T-helper 2 cell treated with Interferon-gamma antibody and Interleukin-4, amounts not matched to agents 5 μg/mL and 100 μg/mL, for 36 hours (primary cell): ENCODE results near the gene BAMBI.

Source experiments
- DNase-seq: peaks from one replicate; pipeline ENCODE4 v3.0.0; 2021; ENCODE audit warnings: low spot score
- H3K27ac Mint-ChIP-seq: one replicate; pipeline ENCODE4 v1.8.0; 2021; ENCODE audit warnings: mild to moderate bottlenecking, mixed read lengths
- H3K27me3 Mint-ChIP-seq: one replicate; pipeline ENCODE4 v1.8.0; 2021; ENCODE audit warnings: low read depth, mixed read lengths
- H3K36me3 Mint-ChIP-seq: one replicate; pipeline ENCODE4 v1.8.0; 2021; ENCODE audit warnings: low read depth, mixed read lengths
- H3K4me1 Mint-ChIP-seq: one replicate; pipeline ENCODE4 v1.8.0; 2021; ENCODE audit warnings: low read depth, mixed read lengths
- H3K4me3 Mint-ChIP-seq: one replicate; pipeline ENCODE4 v1.8.0; 2022; ENCODE audit warnings: mild to moderate bottlenecking, moderate library complexity, mixed read lengths
- H3K9me3 Mint-ChIP-seq: one replicate; pipeline ENCODE4 v1.8.0; 2021; ENCODE audit warnings: mixed read lengths

Gene BAMBI

DNA sequence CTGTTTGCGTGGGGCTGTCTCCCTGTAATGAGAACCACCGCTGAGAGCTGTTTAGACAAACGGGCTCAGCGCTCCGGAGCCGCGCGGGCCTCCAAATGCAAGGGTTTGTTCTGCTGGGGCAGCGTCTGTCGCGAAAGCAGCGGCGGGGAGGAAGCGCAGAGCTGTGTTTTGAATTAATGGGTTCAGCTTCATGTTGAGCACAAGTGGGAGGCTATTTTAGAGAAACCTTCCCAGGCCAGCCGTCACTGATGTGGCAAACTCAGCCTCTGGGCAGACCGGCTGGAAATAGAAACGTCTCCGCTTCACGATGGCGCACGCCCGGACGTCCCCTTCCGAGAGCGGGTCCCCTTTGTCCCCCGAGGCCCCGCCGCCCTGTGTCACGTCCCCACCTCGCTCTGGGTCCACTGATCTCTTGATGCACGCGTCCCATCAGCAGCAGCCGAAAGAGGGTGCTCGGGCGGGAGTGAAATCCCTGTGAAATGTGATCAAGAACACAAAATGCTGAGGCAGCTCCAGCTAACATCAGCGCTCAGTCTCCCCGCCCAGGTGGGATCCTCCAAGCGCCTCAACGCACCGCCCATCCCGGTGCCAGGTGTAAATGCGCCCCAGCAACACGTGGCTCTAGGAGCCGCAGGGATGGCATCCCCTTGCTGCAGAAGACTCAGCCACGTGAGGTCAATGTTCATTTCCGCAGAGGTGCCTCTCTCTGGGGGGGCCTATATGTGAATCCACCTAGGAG, 44.9 kb downstream of the BAMBI start:
- H3K4me1 Mint-ChIP-seq: no peaks in the 10 kb centered on the region
- H3K9me3 Mint-ChIP-seq: no peaks in the 10 kb centered on the region
- peak overlapping the region; percentile 32 for H3K4me3 Mint-ChIP-seq
- H3K27ac Mint-ChIP-seq: no peak overlapping the region
- no peak for DNase-seq
- no peaks in the 10 kb centered on the region for H3K36me3 Mint-ChIP-seq
- H3K27me3 Mint-ChIP-seq: peaks cover 34% of the 10 kb centered on the region

GRCh38 chr10:28728366-28728765, 51.0 kb downstream of the BAMBI start:
- DNase-seq: no peak
- Mint-ChIP-seq H3K27ac (no peak overlapping the region), H3K27me3 (peaks cover 7% of the 10 kb centered on the region), H3K36me3 (no peaks in the 10 kb centered on the region), H3K4me1 (peaks cover 2% of the 10 kb centered on the region), H3K9me3 (peaks cover 1% of the 10 kb centered on the region), H3K4me3 (no peak overlapping the region)

- Mint-ChIP-seq H3K27me3 (no peaks in the 10 kb centered on the region), H3K4me1 (peaks cover 5% of the 10 kb centered on the region), H3K27ac (no peak overlapping the region), H3K4me3 (peak overlapping the region; percentile 47), H3K9me3 (peaks cover 9% of the 10 kb centered on the region), H3K36me3 (no peaks in the 10 kb centered on the region)
- no peak for DNase-seq
Measured at GRCh38 chr10:28730031-28730778, 52.9 kb downstream of the BAMBI start.

- Mint-ChIP-seq H3K9me3 (peaks cover 9% of the 10 kb centered on the region), H3K27ac (no peak overlapping the region), H3K36me3 (no peaks in the 10 kb centered on the region), H3K4me3 (no peak overlapping the region), H3K27me3 (no peaks in the 10 kb centered on the region), H3K4me1 (peaks cover 5% of the 10 kb centered on the region)
- no peak for DNase-seq
Measured at GRCh38 chr10:28732091-28732490, 54.8 kb downstream of the BAMBI start.
